HFFc6 (cell line): ENCODE results near the gene SCLT1. TPM values are rescaled to one million over a fixed set of nuclear protein-coding genes. Genes with fewer than 3 reads are reported as not detected.

Source experiments
- DNase-seq: peaks from one replicate; pipeline ENCODE4 v3.0.0-alpha.2; 2018
- H3K27ac Mint-ChIP-seq: 2 replicates; pipeline ENCODE4 v1.8.0; 2020; ENCODE audit warnings: mild to moderate bottlenecking, mixed read lengths
- H3K27me3 Mint-ChIP-seq: 2 replicates; pipeline ENCODE4 v1.8.0; 2021; ENCODE audit warnings: mild to moderate bottlenecking, moderate library complexity, mixed read lengths; ENCODE audit not compliant: insufficient read depth
- H3K36me3 Mint-ChIP-seq: 2 replicates; pipeline ENCODE4 v1.8.0; 2021; ENCODE audit warnings: low read depth, mixed read lengths
- H3K4me1 Mint-ChIP-seq: 2 replicates; pipeline ENCODE4 v1.8.0; 2020; ENCODE audit warnings: low read depth, mixed read lengths
- H3K4me3 Mint-ChIP-seq: 2 replicates; pipeline ENCODE4 v1.8.0; 2020; ENCODE audit warnings: mild to moderate bottlenecking, moderate library complexity, mixed read lengths
- H3K9me3 Mint-ChIP-seq: 2 replicates; pipeline ENCODE4 v1.8.0; 2020; ENCODE audit warnings: mild to moderate bottlenecking, mixed read lengths
- CTCF ChIP-seq: fragments of 200-600 bp; sonication (generic); IDR thresholded peaks from 2 replicates; pipeline ENCODE4 v1.5.0; 2021; ENCODE audit warnings: antibody characterized with exemption, mild to moderate bottlenecking
- total RNA-seq, 6 experiments: library from RNA; stranded (reverse); fragmentation: NEBNext Ultra II Directional; extraction: Animal tissue kit (Norgen Biotek cat#: 25700); gene quantifications; 2 replicates in 1 of 6; 3 replicates in 5 of 6; pipeline ENCODE4 v1.2.3, GENCODE V29; 2021

Gene SCLT1
- total RNA-seq, 6 experiments from 2014 or later = 8.3 to 13.5 (median 11.5) TPM

- Mint-ChIP-seq H3K27me3 (no peaks in the 10 kb centered on the region), H3K4me3 (no peak overlapping the region), H3K27ac (no peak overlapping the region), H3K9me3 (no peaks in the 10 kb centered on the region), H3K36me3 (0 out of 2 replicates have a peak, but pooled peaks cover 12% of the 10 kb centered on the region), H3K4me1 (no peaks in the 10 kb centered on the region)
- TF ChIP-seq CTCF = no peak
- no peak for DNase-seq
Measured at GRCh38 chr4:128961405-128961804, 131.9 kb downstream of the SCLT1 start.

- Mint-ChIP-seq H3K9me3 (no peaks in the 10 kb centered on the region), H3K27ac (no peak overlapping the region), H3K36me3 (0 out of 2 replicates have a peak, but pooled peaks cover 12% of the 10 kb centered on the region), H3K4me3 (no peak overlapping the region), H3K4me1 (no peaks in the 10 kb centered on the region), H3K27me3 (no peaks in the 10 kb centered on the region)
- TF ChIP-seq CTCF = no peak
- DNase-seq = no peak
Measured at GRCh38 chr4:128958194-128958593, 135.1 kb downstream of the SCLT1 start.

GRCh38 chr4:128957459-128957858, 135.9 kb downstream of the SCLT1 start:
- no peaks in the 10 kb centered on the region for H3K4me1 Mint-ChIP-seq

GRCh38 chr4:128955751-128956150, 137.6 kb downstream of the SCLT1 start:
- Mint-ChIP-seq H3K36me3 (peaks cover 12% of the 10 kb centered on the region; the same call in 1 of the 2 replicates), H3K4me1 (no peaks in the 10 kb centered on the region), H3K4me3 (no peak overlapping the region), H3K27ac (no peak overlapping the region), H3K9me3 (no peaks in the 10 kb centered on the region), H3K27me3 (no peaks in the 10 kb centered on the region)
- TF ChIP-seq CTCF = no peak
- no peak for DNase-seq

More at GRCh38 chr4:128957459-128957858, 135.9 kb downstream of the SCLT1 start:
- H3K27me3 Mint-ChIP-seq = no peaks in the 10 kb centered on the region
- H3K9me3 Mint-ChIP-seq = no peaks in the 10 kb centered on the region
- no peak for DNase-seq
- no peak for TF ChIP-seq CTCF
- no peak overlapping the region for H3K4me3 Mint-ChIP-seq
- H3K36me3 Mint-ChIP-seq = 0 out of 2 replicates have a peak, but pooled peaks cover 12% of the 10 kb centered on the region
- no peak overlapping the region for H3K27ac Mint-ChIP-seq

GRCh38 chr4:128954941-128955340, 138.4 kb downstream of the SCLT1 start:
- TF ChIP-seq CTCF = no peak
- Mint-ChIP-seq H3K9me3 (no peaks in the 10 kb centered on the region), H3K27me3 (no peaks in the 10 kb centered on the region), H3K4me1 (no peaks in the 10 kb centered on the region), H3K36me3 (peaks cover 20% of the 10 kb centered on the region), H3K4me3 (no peak overlapping the region), H3K27ac (no peak overlapping the region)
- no peak for DNase-seq

GRCh38 chr4:128951316-128951715, 142.0 kb downstream of the SCLT1 start:
- no peak overlapping the region for H3K4me3 Mint-ChIP-seq
- no peak for TF ChIP-seq CTCF
- no peaks in the 10 kb centered on the region for H3K27me3 Mint-ChIP-seq
- DNase-seq = no peak
- H3K9me3 Mint-ChIP-seq = no peaks in the 10 kb centered on the region; the same call in 1 of the 2 replicates
- H3K36me3 Mint-ChIP-seq = peaks cover 24% of the 10 kb centered on the region
- H3K27ac Mint-ChIP-seq = no peak overlapping the region
- no peaks in the 10 kb centered on the region for H3K4me1 Mint-ChIP-seq
